NCI-H128 (cell line): ENCODE results near the gene SPOCK2.

Experiments
- DNase-seq: peaks from one replicate; lab custom pipeline; 2025; ENCODE audit not compliant: unreplicated experiment; lab: John Stamatoyannopoulos, UW

Gene SPOCK2

DNA sequence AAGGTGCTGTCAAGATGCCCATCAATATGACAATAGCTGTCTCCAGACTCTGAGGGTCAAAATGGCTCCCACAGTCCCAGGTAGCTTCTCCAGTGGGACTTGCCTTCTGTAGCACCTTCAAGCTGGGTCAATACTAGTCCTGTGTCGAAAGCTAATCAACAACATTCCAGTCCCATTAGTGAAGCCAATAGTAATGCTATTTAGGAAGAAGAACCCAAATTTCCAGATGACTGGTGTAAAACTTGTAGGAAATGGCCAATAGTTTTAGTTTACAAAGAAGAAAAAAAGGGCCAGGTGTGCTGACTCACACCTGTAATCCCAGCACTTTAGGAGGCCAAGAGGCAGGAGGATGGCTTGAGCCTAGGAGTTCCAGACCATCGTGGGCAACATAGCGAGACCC lies 2.0 kb upstream of the SPOCK2 start:
- DNase-seq, result no peak

DNA sequence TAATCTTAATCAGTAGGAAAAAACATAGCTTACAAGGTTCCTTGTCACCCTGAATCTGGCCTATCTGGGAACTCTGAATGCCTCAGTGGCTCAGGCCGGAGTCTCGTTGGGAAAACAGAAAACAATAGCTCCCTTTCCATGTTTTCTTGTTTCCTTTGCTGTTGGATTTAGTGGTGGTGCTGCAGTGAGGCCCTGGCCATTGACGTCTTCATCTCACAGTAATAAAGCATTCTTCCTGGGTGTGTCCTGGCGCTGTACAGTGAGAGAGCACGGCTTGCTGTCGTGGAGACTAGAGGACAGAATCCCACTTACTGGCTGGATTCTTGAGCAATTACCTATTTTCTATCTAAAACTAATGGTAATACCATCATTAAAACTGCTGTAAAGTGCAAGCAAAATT lies 1.3 kb upstream of the SPOCK2 start:
- no peak for DNase-seq

DNA sequence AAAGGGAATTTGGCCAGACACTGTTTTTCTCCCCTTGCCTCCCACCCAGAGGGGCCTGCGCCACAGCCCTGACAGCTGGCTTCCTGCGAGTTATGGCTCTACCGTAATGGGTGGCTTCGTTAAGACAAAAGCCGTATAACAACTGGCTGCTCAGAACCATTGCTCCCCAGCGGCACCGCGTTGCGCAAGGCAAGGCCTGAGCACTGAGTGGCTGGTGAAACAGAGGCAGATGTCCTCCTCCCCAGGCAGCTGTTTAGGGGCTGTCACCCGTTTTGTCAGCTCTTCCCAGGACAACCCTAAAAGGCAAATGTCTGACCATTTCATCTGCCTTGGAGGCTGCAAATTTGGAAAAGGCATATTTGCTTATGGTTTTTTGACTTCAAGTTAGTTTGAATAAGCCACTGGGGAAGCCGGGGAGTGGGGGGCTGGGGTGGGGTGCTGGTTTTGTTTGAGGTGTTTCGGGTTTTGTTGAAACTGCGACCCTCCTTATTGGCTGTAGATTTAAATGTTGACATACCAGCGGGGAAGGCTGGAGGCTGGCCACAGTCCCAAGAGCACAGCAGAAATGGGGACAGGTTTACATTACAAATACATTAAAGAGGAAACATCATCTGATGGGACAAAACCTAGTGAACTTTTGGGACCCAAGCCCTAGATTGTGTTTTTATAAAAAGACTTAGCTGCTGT lies 681 bp upstream of the SPOCK2 start:
- no peak for DNase-seq

DNA sequence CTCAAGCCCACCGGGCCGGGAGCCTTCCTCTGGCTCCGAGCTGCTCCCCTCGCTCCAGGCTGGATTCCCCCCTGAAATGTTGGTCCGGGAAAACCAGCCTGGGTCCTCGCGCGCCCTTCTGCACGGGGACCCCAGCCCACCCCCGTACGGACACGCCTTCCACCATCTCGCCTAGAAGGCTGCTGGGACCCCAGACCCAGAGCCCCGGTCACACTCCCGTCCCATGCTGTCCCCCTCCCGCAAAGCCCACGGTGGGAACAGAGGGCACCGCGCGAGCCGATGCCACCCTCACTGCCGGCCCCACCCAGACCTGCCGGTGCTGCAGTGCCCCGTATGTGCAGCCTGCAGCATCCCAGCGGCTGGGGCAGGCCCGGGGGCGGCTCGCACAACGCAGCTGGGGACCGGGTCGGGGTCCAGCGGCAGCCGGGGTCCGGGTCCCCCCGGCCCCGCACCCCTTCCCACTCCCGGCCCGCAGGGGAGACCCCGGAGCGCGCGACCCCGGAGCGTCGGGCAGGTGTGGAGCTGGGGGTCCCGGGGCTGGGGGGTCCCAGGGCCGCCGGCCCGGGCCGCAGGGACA lies 871 bp downstream of the SPOCK2 start:
- no peak for DNase-seq

DNA sequence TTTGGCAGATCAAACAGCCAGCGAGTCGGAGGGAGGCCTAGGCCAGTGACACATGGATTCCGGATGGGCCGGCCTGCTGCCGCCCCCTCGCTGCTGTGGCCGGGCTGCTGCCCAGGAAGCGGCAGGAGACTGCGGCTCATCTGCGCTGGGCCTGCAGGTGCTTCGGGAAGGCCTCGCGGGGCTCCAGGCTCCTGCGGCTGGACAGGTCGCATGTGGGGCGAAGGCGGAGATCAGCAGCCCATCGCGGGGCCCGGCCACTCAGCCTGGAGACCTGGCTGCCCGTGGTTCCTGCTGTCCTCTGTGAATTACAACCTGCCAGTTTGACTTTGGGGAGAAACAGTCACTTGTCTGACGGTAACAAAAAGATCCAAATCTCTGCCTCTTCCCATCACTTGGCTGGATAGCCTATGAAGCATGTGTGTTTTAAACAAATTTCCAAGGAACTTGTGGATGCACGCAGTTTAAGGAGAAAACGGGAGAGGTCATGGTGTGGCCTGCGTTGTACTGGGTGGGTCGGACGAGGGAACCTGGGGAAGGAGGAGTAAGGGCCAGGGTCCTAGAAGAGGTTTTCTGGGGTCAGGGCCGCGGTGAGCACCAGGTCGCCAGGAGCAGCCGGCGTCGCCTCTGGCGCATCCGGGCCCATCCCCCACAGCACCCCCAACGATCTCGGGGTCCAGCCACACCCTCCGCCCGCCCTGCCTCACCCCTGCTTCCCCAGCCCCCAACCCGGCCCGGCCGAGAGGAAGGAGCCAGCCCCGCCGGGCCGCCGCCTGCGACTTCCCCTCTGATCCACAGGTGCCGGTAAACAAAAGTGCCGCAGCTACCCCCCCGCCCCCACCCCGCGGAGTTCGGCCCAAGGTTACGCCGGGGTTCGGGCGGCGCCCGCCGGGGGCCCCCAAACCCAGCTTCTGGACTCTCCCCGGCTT lies 1.6 kb downstream of the SPOCK2 start:
- no peak for DNase-seq

DNA sequence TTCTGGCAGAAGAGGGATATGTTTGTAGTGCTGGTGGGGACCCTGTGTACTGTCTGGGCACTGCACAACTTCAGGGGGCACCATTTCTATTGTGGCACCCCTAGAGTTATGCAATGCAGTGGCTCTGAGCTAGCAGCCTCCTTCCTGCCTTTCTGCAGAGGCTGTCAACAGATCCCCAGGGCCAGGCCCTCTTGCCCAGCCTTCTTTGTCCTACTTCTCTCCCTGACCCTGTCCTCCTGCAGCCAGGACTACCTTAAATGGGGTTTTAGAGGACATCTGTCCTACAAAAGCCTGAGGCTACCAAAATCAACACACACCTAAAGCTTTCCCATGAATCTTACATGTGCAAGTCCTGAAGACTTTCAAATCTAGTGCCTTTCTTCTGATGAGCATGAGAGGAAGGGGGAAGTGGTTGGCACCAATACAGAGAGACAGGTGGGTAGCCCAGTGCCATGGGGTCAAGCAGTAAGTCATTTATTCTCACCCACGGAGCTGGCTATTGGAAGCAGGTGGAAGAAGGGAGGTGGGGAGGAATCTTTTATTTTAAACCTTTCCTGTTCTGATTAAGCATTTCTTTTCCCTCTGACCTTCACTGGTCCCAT lies 2.4 kb downstream of the SPOCK2 start:
- DNase-seq, result no peak

DNA sequence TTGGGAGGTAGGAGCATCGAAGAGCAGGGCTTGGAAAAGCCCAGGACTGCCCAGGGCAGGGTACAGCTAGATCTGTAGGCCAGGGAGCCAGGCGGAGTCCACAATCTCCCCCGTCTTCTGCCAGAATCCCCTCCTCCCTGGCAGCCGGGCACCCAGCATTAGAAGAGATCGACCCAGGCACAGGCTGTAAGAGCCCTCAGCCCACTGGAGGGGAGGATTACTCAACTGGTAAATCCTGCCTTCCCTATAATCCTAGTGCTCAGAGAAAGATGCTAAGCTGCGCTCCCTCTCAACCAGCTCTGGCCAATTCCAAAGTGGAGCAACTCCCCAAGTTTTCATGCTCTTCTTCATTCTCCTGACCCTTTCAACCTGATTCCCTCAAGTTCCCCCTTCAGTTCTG lies 3.2 kb downstream of the SPOCK2 start:
- DNase-seq, result no peak

DNA sequence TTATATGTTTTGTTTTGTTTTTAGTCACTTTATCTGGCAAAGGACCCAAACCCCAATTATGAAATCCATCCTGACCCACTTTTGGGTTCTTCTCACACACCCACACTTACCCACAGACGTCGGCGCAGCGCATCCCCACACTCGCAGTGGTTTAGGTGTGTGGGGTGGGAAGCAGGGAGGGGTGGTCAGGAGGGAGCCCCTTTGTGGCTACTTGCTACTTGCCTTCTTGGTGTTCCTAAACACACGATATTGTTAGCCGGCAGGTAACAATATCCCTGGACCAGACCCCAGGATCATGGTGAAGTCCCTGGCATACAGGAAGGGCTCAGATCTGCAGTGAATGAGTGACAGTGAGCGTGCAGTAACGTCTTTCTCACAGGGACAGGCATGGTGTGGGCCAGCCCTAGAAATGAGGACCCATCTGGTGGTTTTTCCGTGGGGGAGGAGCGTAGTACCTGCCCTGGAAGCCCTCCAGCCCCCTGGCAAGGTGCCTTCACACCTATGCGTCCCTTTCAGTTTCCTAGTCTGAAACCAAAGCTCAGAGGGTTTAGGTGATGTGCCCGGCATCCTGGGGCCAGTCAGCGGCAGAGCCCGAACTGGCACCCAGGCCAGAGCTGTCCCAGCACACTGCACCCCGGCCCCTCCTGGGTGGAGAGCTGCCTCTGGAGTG lies 4.4 kb downstream of the SPOCK2 start:
- no peak for DNase-seq

DNA sequence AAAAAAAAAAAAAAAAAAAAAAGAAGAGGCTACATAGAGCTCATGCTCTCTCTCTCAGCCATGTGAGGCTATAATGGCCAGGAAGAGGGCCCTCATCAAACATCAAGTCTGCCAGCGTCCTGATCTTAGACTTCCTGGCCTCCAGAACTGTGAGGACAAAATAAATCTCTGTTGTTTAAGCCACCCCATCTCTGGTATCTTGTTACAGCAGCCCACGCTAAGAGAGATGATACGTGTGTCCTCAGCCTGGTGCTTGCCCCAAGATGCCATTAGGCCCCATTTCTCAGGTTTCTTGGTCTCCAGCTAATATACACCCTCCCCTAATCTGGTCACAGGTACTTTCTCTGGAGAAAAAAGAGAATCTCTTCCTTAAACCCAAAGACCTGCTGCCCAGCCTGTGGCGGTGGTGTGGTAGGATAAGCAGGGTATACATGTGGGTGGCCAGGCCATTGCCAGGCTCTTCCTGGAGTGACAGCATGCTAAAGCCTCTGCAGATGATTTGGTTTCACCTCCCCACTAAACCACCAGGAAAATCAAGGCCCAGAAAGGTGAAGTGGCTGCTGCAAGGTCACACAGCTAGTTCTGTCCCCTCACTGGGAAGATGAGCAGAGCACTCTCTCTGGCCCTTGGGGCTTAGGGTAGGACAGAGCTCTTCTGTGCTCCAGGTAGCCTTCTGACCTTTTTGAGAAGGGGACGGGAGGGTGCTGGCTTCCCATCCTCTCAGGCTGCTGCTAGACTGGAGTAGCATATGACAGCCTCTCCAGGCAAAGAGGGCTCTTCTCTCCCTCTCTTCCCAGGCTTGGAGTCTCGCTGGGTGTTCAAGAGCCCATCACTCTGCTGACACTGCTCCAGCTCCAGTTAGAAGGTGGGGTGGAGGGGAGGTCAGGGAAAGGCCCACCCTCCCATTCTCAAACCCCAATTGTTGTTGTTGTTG lies 5.2 kb downstream of the SPOCK2 start:
- no peak for DNase-seq

DNA sequence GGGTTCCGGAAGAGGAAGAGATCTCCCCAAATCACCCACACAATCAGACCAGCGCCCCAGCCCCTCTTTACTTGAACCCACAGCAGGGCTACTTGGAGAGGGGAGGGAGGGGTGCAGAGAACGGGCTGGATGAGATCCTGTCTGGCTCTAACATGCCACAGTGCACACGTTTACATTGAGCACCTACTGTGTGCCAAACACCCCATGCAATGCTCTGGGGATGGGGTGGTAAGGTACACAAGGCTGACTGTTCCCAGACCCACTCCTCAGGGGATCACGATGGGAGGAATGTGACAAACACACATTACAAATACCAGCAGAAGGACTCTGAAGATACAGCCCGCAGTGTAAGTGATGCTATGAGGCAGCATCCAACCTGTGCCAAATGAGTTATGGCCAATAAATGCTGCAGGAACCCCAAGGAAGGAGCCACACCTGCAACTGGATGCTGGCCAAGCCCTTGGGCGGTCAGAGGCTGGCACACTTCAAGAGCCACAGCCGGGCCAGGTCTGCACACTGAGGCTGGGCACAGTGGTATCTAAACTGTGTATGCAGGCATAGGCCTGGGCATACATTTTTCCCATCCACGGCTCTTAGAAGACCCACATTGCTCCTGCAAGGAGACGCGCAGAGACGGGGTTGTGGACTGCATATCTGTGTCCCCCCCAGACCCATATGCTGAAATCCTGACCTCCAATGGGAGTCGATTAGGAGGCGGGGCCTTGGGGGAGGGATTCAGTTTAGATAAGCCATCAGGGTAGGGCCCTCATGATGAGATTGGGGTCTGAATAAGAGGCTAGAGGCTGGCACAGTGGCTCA lies 6.4 kb downstream of the SPOCK2 start:
- no peak for DNase-seq

DNA sequence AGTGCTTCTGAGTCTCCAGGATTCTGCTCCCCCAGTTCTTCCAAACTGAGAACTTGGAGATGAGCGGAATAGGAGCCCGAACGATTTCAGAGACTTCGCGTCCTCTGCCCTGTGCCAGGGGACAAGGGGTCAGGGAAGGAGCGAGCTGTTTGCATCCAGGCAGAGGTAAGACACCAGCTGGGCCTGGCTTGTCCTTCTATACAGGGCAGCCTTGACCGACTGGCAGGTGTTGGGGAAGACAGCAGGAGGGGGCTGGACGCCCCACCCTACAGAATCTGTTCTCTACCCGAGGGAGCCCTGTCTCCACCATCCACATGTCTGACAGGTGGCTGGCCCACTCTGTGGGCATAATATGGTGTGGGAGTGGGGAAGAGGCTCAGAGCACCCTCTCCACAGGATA lies 7.1 kb downstream of the SPOCK2 start:
- DNase-seq, result no peak

DNA sequence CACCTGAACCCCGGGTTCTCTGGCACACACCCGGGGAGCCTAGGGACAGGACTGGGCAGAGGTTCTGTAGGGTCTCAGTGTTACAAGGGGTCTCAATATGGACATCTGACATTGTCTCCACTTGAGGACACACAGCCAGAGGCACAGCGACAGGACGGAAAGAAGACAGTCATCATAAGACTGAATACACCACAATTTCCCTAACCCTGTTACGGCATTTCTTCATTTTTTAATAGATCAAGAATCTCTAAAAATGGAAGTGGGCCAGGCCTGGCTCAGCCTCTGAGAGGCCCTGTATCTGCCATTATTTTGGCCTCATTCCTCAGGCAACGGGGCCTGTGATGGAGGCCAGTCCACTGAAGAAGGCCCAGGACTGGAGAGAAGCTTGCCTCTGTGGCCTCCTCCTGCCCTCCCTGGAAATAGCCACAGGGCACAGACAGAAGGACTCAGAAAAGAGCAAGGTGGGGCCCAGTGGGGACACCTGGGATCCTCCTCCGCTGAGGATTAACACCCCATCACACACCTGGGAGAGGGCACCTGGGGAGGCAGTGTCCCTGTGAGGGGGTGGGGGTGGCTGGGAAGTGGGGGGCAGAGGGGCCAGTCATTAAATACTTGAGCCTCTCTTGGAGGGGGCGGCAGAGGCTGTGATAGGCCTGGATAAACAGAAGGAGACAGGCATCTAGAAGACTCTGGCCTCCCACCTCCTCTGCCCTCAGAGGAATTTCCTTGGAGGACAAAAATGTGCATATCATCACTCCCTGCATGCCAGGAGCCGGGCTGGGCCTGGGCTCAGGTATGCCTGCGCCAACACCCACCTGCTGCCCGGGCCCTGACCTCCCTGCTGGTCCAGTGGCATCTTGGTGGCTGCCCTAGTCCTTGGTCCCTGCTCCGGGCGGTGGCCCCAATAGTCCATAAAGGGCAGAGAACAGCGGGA lies 8.0 kb downstream of the SPOCK2 start:
- DNase-seq, result no peak

DNA sequence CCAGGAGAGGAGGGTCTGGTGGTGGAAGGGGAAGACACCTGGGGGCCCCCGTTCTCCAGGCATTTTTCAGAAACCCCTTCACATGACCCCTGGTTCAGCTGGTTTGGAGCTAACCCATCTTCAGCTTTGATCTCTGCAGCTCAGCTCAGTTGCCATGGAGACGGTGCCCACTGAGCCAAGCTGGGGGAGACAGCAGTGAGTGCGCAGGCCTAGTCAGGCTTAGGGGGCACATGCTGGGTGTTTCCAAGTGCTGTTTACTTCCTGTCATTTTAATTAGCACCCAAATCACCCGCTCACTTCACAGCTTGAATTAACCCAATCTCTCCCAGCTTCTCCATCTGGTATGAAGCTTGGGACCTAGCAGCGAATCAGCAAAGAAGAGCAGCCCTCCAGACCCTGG lies 9.0 kb downstream of the SPOCK2 start:
- no peak for DNase-seq

DNA sequence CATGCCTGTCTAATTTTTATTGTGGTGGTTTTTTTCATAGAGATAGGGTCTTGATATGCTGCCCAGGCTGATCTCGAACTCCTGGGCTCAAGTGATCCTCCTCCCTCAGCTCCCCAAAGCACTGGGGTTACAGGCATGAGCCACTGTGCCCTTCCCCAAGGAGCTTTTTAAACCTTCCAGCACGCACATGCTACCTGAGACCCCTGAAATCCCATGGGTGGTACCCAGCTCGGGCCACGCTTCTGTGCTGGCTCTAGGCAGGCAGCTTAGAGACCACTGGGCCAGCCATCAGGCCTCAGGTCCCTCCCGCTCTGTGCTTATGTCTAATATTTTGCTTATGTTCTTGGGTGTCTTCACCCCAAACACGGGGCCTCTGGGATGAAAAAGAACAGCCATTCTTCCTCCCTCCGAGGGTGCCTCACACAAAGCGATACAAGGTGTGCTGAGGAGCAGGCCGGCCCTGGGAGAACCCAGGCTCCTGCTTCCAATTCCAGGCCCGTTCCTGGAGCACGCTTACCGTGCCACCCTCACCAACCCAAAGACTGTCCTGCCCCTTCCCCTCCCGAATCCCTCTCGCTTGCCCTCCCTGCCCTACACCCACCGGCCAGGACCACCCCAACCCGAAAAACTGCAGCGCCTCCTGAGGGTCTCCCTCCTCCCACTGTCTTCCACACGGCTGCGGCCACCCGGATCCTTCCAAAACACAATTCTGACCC lies 10.9 kb downstream of the SPOCK2 start:
- DNase-seq, result no peak

DNA sequence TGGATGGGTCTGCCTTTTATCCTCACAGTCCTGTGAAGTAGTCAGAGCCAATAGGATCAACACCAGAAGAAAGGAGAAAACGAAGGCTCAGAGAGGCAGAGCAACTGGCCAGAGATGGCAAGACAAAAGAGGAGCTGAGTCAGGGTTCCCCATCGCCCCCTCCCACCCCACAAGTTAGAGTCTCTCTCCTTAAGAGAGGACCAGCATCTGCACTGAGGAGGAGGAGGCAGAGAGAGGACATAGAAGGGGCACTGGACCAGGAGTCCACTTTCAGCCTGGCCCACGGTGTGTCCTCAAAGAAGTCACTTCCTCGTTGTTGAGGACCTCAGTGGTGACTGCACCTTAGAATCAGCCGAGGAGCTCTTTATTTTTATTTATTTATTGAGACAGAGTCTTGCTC lies 11.6 kb downstream of the SPOCK2 start:
- DNase-seq, result no peak

DNA sequence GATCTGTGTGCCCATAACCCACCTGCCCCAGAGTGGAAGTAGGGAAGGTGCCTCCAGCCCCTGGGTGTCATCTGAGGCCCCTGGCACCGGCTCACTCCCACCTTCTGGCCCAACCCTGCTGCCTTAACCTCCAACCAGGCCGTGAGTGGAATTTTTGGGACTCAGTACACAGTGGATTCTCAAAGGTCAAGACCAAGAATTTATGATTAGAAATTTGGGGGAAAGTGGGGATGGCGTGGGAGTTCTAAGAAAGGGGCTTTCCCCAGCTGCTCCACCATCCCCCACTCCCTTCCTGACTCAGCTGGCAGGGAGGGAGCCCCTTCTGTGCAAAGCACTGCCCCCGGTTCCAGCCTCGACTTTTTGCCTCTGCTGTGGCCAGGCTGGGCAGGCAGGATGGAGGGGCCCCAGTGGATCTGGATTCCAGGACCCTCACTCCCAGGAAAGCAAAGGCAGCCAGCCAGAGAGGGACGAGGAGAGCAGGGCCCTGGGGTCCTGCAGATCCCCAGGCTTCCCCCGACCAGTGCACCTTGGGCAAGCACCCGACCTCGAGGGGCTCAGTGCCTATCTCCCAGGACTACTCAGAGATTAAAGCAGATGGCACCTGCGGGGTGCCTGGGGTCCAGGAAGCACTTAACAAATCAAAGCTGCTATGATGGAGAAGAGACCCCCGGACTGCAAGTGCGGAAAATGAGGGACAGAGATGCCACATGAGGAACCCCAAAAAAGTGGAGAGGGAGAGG lies 12.8 kb downstream of the SPOCK2 start:
- DNase-seq, result no peak
